ENCODE measurements around the gene PRR23E. TPM values are rescaled to one million over a fixed set of nuclear protein-coding genes. Genes with fewer than 3 reads are reported as not detected.
A peak's percentile ranks its signal among the peaks of the same experiment; 100 is the strongest.

PRR23E gene
- polyA plus RNA-seq, 1 of the 3 experiments (the other 2 are of a cell fraction) = not detected

DNA sequence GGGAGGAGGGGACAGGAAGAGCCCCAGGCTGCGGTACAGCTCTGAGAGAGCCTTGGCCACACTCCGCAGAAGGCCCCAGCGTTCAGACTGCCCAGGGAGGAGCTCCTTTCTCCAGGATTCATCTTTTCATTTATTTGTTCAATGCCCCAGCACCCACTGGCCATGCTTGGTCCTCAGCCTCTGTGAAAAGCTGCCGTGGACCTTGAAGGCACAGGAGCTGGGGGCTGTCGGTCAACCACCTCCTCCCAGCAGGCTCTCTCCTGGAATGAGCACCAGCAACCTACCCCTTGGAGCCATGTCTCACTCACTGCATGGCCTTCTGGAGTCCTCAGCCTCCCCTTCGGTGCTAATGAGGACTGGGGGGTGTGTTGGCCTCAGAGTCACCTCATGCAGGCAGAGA, 21.6 kb upstream of the PRR23E start:
- POLR2A ChIA-PET = interaction anchor here (0.7 to 1.6 kb wide), 3 partner anchors 29 to 133 kb away, joined by 3 to 5 read pairs (median 5); no protein-coding TSS in a partner anchor
- H4K20me1 ChIP-seq (ENCODE audit: insufficient read depth) = no peaks in the 10 kb centered on the region
- DNase-seq = no peak
- TF ChIP-seq SMC3 (IDR thresholded peaks at IDR 0.05; ENCODE audit: low read depth, low read length) = no peak
- H3F3A ChIP-seq (replicated peaks; ENCODE audit: insufficient read depth) = peaks cover 10% of the 10 kb centered on the region
- H3K4me2 ChIP-seq = peak overlapping the region; percentile 71
- CTCF ChIA-PET = interaction anchor here (0.9 to 5.3 kb wide), 14 partner anchors 10 to 491 kb away, joined by 3 to 30 read pairs (median 4); no protein-coding TSS in a partner anchor
- H3K4me3 ChIP-seq (ENCODE audit: low read depth in 2 of 2, low read length in 1 of 2) = no peak overlapping the region
- no peaks in the 10 kb centered on the region for H3K36me3 ChIP-seq (replicated peaks in 1 of 2; ENCODE audit: control insufficient read depth in 1 of 2, insufficient read depth in 2 of 2, low read length in 1 of 2)
- H3K9me2 ChIP-seq = no peaks in the 10 kb centered on the region
- 71% methylated on average over 3 of the region's 6 CpGs for WGBS (ENCODE audit: low lambda C conversion rate)
- no peaks in the 10 kb centered on the region for H3K9me3 ChIP-seq
- no peaks in the 10 kb centered on the region for H3K79me2 ChIP-seq (ENCODE audit: insufficient read depth)
- H3K9ac ChIP-seq = no peak overlapping the region
- H3K27me3 ChIP-seq (ENCODE audit: insufficient read depth) = no peaks in the 10 kb centered on the region
- peak overlapping the region; percentile 95 to 99 for H3K27ac ChIP-seq (ENCODE audit: low read depth in 2 of 2, low read length in 1 of 2)
- no peak overlapping the region for H2AFZ ChIP-seq (ENCODE audit: low read depth)
- H3K4me1 ChIP-seq (ENCODE audit: control insufficient read depth in 1 of 2, insufficient read depth in 2 of 2, low read depth in 1 of 2, low read length in 1 of 2) = peaks cover 33 to 56% of the 10 kb centered on the region in 2 experiments

- no peaks in the 10 kb centered on the region for H3K79me2 ChIP-seq (ENCODE audit: insufficient read depth)
- H3K9me2 ChIP-seq = no peaks in the 10 kb centered on the region
- POLR2A ChIA-PET = interaction anchor here (0.9 to 1.6 kb wide), 3 partner anchors 20 to 36 kb away, joined by 3 to 5 read pairs (median 5); no protein-coding TSS in a partner anchor
- H3K9me3 ChIP-seq = no peaks in the 10 kb centered on the region
- H3K4me2 ChIP-seq = peak overlapping the region; percentile 71
- H4K20me1 ChIP-seq (ENCODE audit: insufficient read depth) = no peaks in the 10 kb centered on the region
- H3K9ac ChIP-seq = no peak overlapping the region
- no peak overlapping the region for H2AFZ ChIP-seq (ENCODE audit: low read depth)
- 93% methylated on average over 3 of the region's 4 CpGs for WGBS (ENCODE audit: low lambda C conversion rate)
- H3K4me1 ChIP-seq (ENCODE audit: control insufficient read depth in 1 of 2, insufficient read depth in 2 of 2, low read depth in 1 of 2, low read length in 1 of 2) = peaks cover 33 to 56% of the 10 kb centered on the region in 2 experiments
- peaks cover 10% of the 10 kb centered on the region for H3F3A ChIP-seq (replicated peaks; ENCODE audit: insufficient read depth)
- H3K36me3 ChIP-seq (replicated peaks in 1 of 2; ENCODE audit: control insufficient read depth in 1 of 2, insufficient read depth in 2 of 2, low read length in 1 of 2) = no peaks in the 10 kb centered on the region
- H3K27me3 ChIP-seq (ENCODE audit: insufficient read depth) = no peaks in the 10 kb centered on the region
- CTCF ChIA-PET = interaction anchor here (0.5 to 5.3 kb wide), 14 partner anchors 11 to 1056 kb away, joined by 3 to 30 read pairs (median 4); no protein-coding TSS in a partner anchor
- DNase-seq = no peak
- no peak for TF ChIP-seq CHD2 (IDR thresholded peaks at IDR 0.05; ENCODE audit: low read length, partially characterized antibody)
- TF ChIP-seq USF2 (IDR thresholded peaks at IDR 0.05; ENCODE audit: borderline replicate concordance, low read depth, low read length) = no peak
- TF ChIP-seq MEF2A (IDR thresholded peaks at IDR 0.05; ENCODE audit: borderline replicate concordance, low read depth) = no peak
- TF ChIP-seq ELF1 (IDR thresholded peaks at IDR 0.05) = no peak
- H3K27ac ChIP-seq (ENCODE audit: low read depth in 2 of 2, low read length in 1 of 2) = peak overlapping the region; percentile 95 to 99
- no peak overlapping the region for H3K4me3 ChIP-seq (ENCODE audit: low read depth in 2 of 2, low read length in 1 of 2)
Observed at GRCh38 chr3:127171721-127172120, 21.2 kb upstream of the PRR23E start.

DNA sequence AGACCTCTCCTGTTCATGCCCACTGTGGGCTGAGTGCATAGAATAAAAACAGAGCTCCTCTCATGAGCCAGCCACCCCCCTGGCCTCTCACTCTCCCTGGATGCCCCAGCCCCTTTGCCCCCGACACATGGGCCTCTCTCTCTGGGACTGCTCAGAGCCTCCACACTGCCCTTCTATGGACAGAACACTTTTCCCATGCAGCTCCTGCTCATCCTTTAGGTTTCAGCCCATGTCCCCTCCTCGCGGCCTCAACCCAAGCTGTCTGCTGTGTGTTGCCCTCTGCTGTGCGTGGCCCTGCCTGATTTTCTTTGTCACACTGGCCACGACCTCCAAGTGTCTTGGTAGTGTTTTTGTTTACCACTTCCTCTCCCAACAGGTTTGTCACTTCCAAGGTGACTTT, 20.7 kb upstream of the PRR23E start:
- ChIA-PET POLR2A (interaction anchor here (0.9 to 1.6 kb wide), 7 partner anchors 9 to 99 kb away, joined by 3 to 7 read pairs (median 5); no protein-coding TSS in a partner anchor), CTCF (interaction anchor here (0.5 to 5.3 kb wide), 14 partner anchors 11 to 1055 kb away, joined by 3 to 30 read pairs (median 4); partner anchors contain the start of gene PLXNA1)
- 84% methylated on average over 5 of the region's 5 CpGs for WGBS (ENCODE audit: low lambda C conversion rate)
- no peaks in the 10 kb centered on the region for H3K9me3 ChIP-seq
- TF ChIP-seq TEAD4 (IDR thresholded peaks at IDR 0.05; ENCODE audit: borderline replicate concordance, insufficient read depth) (no peak), RAD21 (IDR thresholded peaks at IDR 0.05; ENCODE audit: low read length) (0 out of 2 replicates have a peak, but pooled peaks have one; percentile 3), EP300 (IDR thresholded peaks at IDR 0.05; ENCODE audit: borderline replicate concordance in 1 of 2, low read depth in 1 of 2, low read length in 1 of 2) (no peak), FOXM1 (IDR thresholded peaks at IDR 0.05; ENCODE audit: low read depth) (no peak)
- H3K9me2 ChIP-seq = no peaks in the 10 kb centered on the region
- H3F3A ChIP-seq (replicated peaks; ENCODE audit: insufficient read depth) = peaks cover 10% of the 10 kb centered on the region
- peak overlapping the region; percentile 95 to 99 for H3K27ac ChIP-seq (ENCODE audit: low read depth in 2 of 2, low read length in 1 of 2)
- H2AFZ ChIP-seq (ENCODE audit: low read depth) = no peak overlapping the region
- no peak for DNase-seq
- H4K20me1 ChIP-seq (ENCODE audit: insufficient read depth) = no peaks in the 10 kb centered on the region
- peaks cover 33 to 56% of the 10 kb centered on the region in 2 experiments for H3K4me1 ChIP-seq (ENCODE audit: control insufficient read depth in 1 of 2, insufficient read depth in 2 of 2, low read depth in 1 of 2, low read length in 1 of 2)
- peak overlapping the region; percentile 71 for H3K4me2 ChIP-seq
- no peak overlapping the region for H3K4me3 ChIP-seq (ENCODE audit: low read depth in 2 of 2, low read length in 1 of 2)
- H3K36me3 ChIP-seq (replicated peaks in 1 of 2; ENCODE audit: control insufficient read depth in 1 of 2, insufficient read depth in 2 of 2, low read length in 1 of 2) = no peaks in the 10 kb centered on the region
- H3K27me3 ChIP-seq (ENCODE audit: insufficient read depth) = no peaks in the 10 kb centered on the region
- peak overlapping the region; percentile 56; the same call in 1 of the 2 replicates for H3K9ac ChIP-seq
- no peaks in the 10 kb centered on the region for H3K79me2 ChIP-seq (ENCODE audit: insufficient read depth)

All from SK-N-SH (cell line).